GM23338 (cell line): ENCODE results near the gene BPIFB6.

Source experiments
- CREB1 ChIP-seq: fragments of 250-450 bp; sonication (Bioruptor Pico); IDR thresholded peaks from 2 replicates; pipeline ENCODE4 v1.5.0; 2020; ENCODE audit warnings: low read depth, mild to moderate bottlenecking, moderate library complexity
- CTCF ChIP-seq, 2 experiments: fragments of 200-600 bp in 1 of 2; sonication (generic) in 1 of 2; conservative IDR thresholded peaks; 2 replicates each; pipeline versions ENCODE4 v1.5.1 to v1.6.1; 2016 to 2017; ENCODE audit warnings: antibody characterized with exemption in 2 of 2, low read depth in 2 of 2, mild to moderate bottlenecking in 2 of 2, moderate library complexity in 1 of 2
- EZH2 ChIP-seq: fragments of 200-600 bp; sonication (generic); IDR thresholded peaks from one replicate; pipeline ENCODE4 v1.8.0; 2017; ENCODE audit warnings: antibody characterized with exemption, mild to moderate bottlenecking, low read depth; ENCODE audit not compliant: unreplicated experiment
- EZH2phosphoT487 ChIP-seq: fragments of 200-600 bp; sonication (generic); IDR thresholded peaks from one replicate; pipeline ENCODE4 v1.8.1; 2018; ENCODE audit warnings: antibody characterized with exemption; ENCODE audit not compliant: unreplicated experiment
- JUNB ChIP-seq: IDR thresholded peaks from one replicate; pipeline ENCODE4 v1.6.1; 2016; ENCODE audit warnings: antibody characterized with exemption; ENCODE audit not compliant: unreplicated experiment
- POLR2AphosphoS5 ChIP-seq: IDR thresholded peaks from 2 replicates; pipeline ENCODE4 v1.6.1; 2016; ENCODE audit warnings: antibody characterized with exemption, low read depth
- REST ChIP-seq: IDR thresholded peaks from one replicate; pipeline ENCODE4 v1.6.1; 2018; ENCODE audit warnings: antibody characterized with exemption; ENCODE audit not compliant: unreplicated experiment
- ZNF331 ChIP-seq: fragments of 250-450 bp; sonication (Bioruptor Pico); IDR thresholded peaks from 2 replicates; pipeline ENCODE4 v1.5.0; 2020; ENCODE audit warnings: low read depth, mild to moderate bottlenecking, moderate library complexity
- ZNF462 ChIP-seq: fragments of 250-450 bp; sonication (Bioruptor Pico); IDR thresholded peaks from 2 replicates; pipeline ENCODE4 v1.5.0; 2020; ENCODE audit warnings: mild to moderate bottlenecking, moderate library complexity

GRCh38 chr20:33054791-33055190, 23.3 kb downstream of the BPIFB6 start:
- TF ChIP-seq POLR2AphosphoS5 (no peak), REST (no peak), CTCF (conservative IDR thresholded peaks at IDR 0.05; ENCODE audit: low read depth in 2 of 2) (no peak), EZH2phosphoT487 (no peak), JUNB (no peak), EZH2 (no peak), ZNF462 (CRISPR knock-in tag) (no peak), ZNF331 (no peak), CREB1 (no peak)
